Ovary (tissue), 9 donors: ENCODE measurements around the gene OR52E4. TPM values are rescaled to one million over a fixed set of nuclear protein-coding genes. Genes with fewer than 3 reads are reported as not detected.

Experiments
- DNase-seq, 5 donors: peaks; one replicate each; pipeline ENCODE4 v3.0.0-alpha.2; 2019 to 2020
- H3K27ac ChIP-seq, 2 donors: fragments of 200-600 bp; one replicate each; pipeline versions ENCODE4 v1.5.1 to v1.8.0; 2019 to 2022
- H3K27me3 ChIP-seq: fragments of 200-600 bp; one replicate; pipeline ENCODE4 v1.8.0; 2022
- H3K36me3 ChIP-seq: fragments of 200-600 bp; sonication (generic); one replicate; pipeline ENCODE4 v1.5.1; 2019
- H3K4me1 ChIP-seq: one replicate; pipeline ENCODE4 v1.8.1; 2013; ENCODE audit warnings: mild to moderate bottlenecking, moderate library complexity; ENCODE audit not compliant: insufficient read depth
- H3K4me3 ChIP-seq: fragments of 200-600 bp; sonication (generic); one replicate; pipeline ENCODE4 v1.5.1; 2017
- H3K9me3 ChIP-seq, 2 donors: fragments of 200-600 bp in 1 of 2; sonication (generic) in 1 of 2; one replicate each; pipeline versions ENCODE4 v1.5.1 to v1.8.1; 2013 to 2019; ENCODE audit warnings: mild to moderate bottlenecking in 1 of 2, moderate library complexity in 1 of 2
- EP300 ChIP-seq: sonication (generic); formaldehyde crosslinking; IDR thresholded peaks from one replicate; pipeline ENCODE4 v1.6.1; 2017; ENCODE audit warnings: antibody characterized with exemption
- POLR2A ChIP-seq: fragments of 450-650 bp; IDR thresholded peaks from one replicate; pipeline ENCODE4 v1.6.1; 2017; ENCODE audit warnings: antibody characterized with exemption, mild to moderate bottlenecking, moderate library complexity
- whole genome bisulfite sequencing, 3 donors: extraction: QIAGEN DNeasy Blood & Tissue Kit in 1 of 3; methylation state at CpG; one replicate each; pipeline versions ENCODE4 v1.1.5 to v1.1.7; 2013 to 2017; 5-methylcytosine and 5-hydroxymethylcytosine counted together
- intact Hi-C, 4 donors: fragments of 100-400 bp; cut with DNase I; formaldehyde crosslinking; loops; one replicate each; pipeline versions ENCODE4 v1.11.0 to v1.15.1; 2022 to 2023
- polyA plus RNA-seq, 2 donors: library from polyadenylated mRNA; stranded (reverse); fragments of 200-250 nt in 1 of 2; fragments of 350-450 nt in 1 of 2; fragmentation: Illumina TruSeq in 1 of 2; extraction: RNeasy Lipid Tissue Mini Kit (QIAGEN cat#74804) in 1 of 2; gene quantifications; one replicate each; pipeline ENCODE4 v1.2.3, GENCODE V29; 2013 to 2014
- total RNA-seq, 7 donors: library from RNA; depleted of rRNA in 2 of 7; stranded (reverse); fragments of >200 nt in 2 of 7; fragmentation: NEBNext Ultra II Directional in 3 of 7; extraction: Animal tissue kit (Norgen Biotek cat#: 25700) in 3 of 7; gene quantifications; one replicate each; pipeline versions ENCODE4 v1.1.0 to v1.2.4, GENCODE V29; 2016 to 2023
- TF ChIP-seq, protein P1 (sequence below), 3 donors: fragments of 450-650 bp in 2 of 3; fragments of 200-600 bp in 1 of 3; IDR thresholded peaks; one replicate each; pipeline versions ENCODE4 v1.5.1 to v1.8.0; 2016 to 2022; ENCODE audit warnings: antibody characterized with exemption in 3 of 3, mild to moderate bottlenecking in 1 of 3
- donor health status: DM: no; HTN: no; CAD: no; lungs with moderate emphysema.
- donor health status: DM: no; HTN: no; CAD: no.
- donor health status: Bipolar disorder and iron deficiency.
- donor health status: DM: yes; HTN: yes; CAD: no.
- donor health status: DM: no; HTN: no; CAD: no.
- donor health status: DM: yes; HTN: yes; CAD: no.

Gene OR52E4
- total and polyA plus RNA-seq, 9 donors = not detected

DNA sequence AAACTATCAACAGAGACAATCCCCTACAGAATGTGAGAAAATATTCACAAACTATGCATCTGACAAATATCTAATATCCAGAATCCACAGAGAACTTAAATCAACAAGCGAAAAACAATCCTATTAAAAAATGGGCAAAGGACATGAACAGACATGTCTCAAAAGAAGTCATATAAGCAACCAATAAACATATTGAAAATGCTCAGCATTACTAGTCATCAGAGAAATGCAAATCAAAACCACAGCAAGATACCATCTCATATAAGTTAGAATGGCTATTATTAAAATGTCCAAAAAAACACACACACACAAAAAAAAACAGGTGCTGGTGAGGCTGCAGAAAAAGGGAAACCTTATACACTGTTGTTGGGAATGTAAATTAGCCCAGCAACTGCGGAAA is 14.6 kb upstream of the OR52E4 start:
- WGBS, 3 donors = 74 to 85% (median 81%) methylated on average over 2 of the region's 2 CpGs
- intact Hi-C loops = no loop called here

GRCh38 chr11:5878564-5878963 is 1.9 kb upstream of the OR52E4 start:
- Histone ChIP-seq H3K27ac (no peak overlapping the region), H3K36me3 (no peaks in the 10 kb centered on the region), H3K4me3 (no peak overlapping the region), H3K9me3 (no peaks in the 10 kb centered on the region), H3K27me3 (no peaks in the 10 kb centered on the region), H3K4me1 (no peaks in the 10 kb centered on the region)
- TF ChIP-seq POLR2A (no peak), EP300 (no peak)
- TF ChIP-seq, protein P1, sequence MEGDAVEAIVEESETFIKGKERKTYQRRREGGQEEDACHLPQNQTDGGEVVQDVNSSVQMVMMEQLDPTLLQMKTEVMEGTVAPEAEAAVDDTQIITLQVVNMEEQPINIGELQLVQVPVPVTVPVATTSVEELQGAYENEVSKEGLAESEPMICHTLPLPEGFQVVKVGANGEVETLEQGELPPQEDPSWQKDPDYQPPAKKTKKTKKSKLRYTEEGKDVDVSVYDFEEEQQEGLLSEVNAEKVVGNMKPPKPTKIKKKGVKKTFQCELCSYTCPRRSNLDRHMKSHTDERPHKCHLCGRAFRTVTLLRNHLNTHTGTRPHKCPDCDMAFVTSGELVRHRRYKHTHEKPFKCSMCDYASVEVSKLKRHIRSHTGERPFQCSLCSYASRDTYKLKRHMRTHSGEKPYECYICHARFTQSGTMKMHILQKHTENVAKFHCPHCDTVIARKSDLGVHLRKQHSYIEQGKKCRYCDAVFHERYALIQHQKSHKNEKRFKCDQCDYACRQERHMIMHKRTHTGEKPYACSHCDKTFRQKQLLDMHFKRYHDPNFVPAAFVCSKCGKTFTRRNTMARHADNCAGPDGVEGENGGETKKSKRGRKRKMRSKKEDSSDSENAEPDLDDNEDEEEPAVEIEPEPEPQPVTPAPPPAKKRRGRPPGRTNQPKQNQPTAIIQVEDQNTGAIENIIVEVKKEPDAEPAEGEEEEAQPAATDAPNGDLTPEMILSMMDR (IDR thresholded peaks at IDR 0.05) = no peak
- 59 to 68% (median 60%) methylated on average over 2 of the region's 2 CpGs for WGBS, 3 donors
- DNase-seq = no peak
- intact Hi-C loops = no loop called here

More for the DNA sequence above, 14.6 kb upstream of the OR52E4 start:
- Histone ChIP-seq H3K4me1 (no peaks in the 10 kb centered on the region), H3K9me3 (no peaks in the 10 kb centered on the region), H3K27me3 (no peaks in the 10 kb centered on the region), H3K36me3 (no peaks in the 10 kb centered on the region), H3K4me3 (no peak overlapping the region), H3K27ac (no peak overlapping the region)
- no peak for DNase-seq
- TF ChIP-seq POLR2A = no peak
- TF ChIP-seq EP300 = no peak
- TF ChIP-seq, protein P1 (IDR thresholded peaks at IDR 0.05) = no peak

GRCh38 chr11:5881756-5882155 is 1.3 kb downstream of the OR52E4 start:
- intact Hi-C loops = no loop called here

GRCh38 chr11:5887172-5887571 is 6.7 kb downstream of the OR52E4 start:
- WGBS, 3 donors = 60 to 70% (median 65%) methylated on average over 3 of the region's 3 CpGs
- DNase-seq = no peak
- TF ChIP-seq EP300 (no peak), POLR2A (no peak)
- TF ChIP-seq, protein P1 (IDR thresholded peaks at IDR 0.05) = no peak
- no peaks in the 10 kb centered on the region for H3K9me3 ChIP-seq
- no peak overlapping the region for H3K27ac ChIP-seq
- intact Hi-C loops = no loop called here
- no peaks in the 10 kb centered on the region for H3K27me3 ChIP-seq
- H3K36me3 ChIP-seq = no peaks in the 10 kb centered on the region
- no peaks in the 10 kb centered on the region for H3K4me1 ChIP-seq
- no peak overlapping the region for H3K4me3 ChIP-seq

More at GRCh38 chr11:5881756-5882155, 1.3 kb downstream of the OR52E4 start:
- no peak for DNase-seq
- no peaks in the 10 kb centered on the region for H3K9me3 ChIP-seq
- no peaks in the 10 kb centered on the region for H3K27me3 ChIP-seq
- TF ChIP-seq EP300 (no peak), POLR2A (no peak)
- TF ChIP-seq, protein P1 (IDR thresholded peaks at IDR 0.05) = no peak
- H3K4me3 ChIP-seq = no peak overlapping the region
- H3K27ac ChIP-seq = no peak overlapping the region
- no peaks in the 10 kb centered on the region for H3K4me1 ChIP-seq
- H3K36me3 ChIP-seq = no peaks in the 10 kb centered on the region

GRCh38 chr11:5887661-5888060 is 7.2 kb downstream of the OR52E4 start:
- intact Hi-C loops = no loop called here
- H3K27ac ChIP-seq = no peak overlapping the region
- no peaks in the 10 kb centered on the region for H3K36me3 ChIP-seq
- no peak for DNase-seq
- H3K27me3 ChIP-seq = no peaks in the 10 kb centered on the region
- no peak overlapping the region for H3K4me3 ChIP-seq
- H3K4me1 ChIP-seq = no peaks in the 10 kb centered on the region
- 55 to 75% (median 56%) methylated on average over 1 of the region's 1 CpG for WGBS, 3 donors
- no peaks in the 10 kb centered on the region for H3K9me3 ChIP-seq
- TF ChIP-seq EP300 (no peak), POLR2A (no peak)
- TF ChIP-seq, protein P1 (IDR thresholded peaks at IDR 0.05) = no peak
